Measurements from ENCODE around the gene ELFN1.

The ELFN1 gene

GRCh38 chr7:1642291-1642731 is 27.8 kb upstream of the ELFN1 start:
- no peak for DNase-seq (ENCODE audit: low read depth in 2 of 2)

- no peak for DNase-seq (ENCODE audit: low read depth in 2 of 2)
Measured at GRCh38 chr7:1643270-1644092, 26.6 kb upstream of the ELFN1 start.

DNA sequence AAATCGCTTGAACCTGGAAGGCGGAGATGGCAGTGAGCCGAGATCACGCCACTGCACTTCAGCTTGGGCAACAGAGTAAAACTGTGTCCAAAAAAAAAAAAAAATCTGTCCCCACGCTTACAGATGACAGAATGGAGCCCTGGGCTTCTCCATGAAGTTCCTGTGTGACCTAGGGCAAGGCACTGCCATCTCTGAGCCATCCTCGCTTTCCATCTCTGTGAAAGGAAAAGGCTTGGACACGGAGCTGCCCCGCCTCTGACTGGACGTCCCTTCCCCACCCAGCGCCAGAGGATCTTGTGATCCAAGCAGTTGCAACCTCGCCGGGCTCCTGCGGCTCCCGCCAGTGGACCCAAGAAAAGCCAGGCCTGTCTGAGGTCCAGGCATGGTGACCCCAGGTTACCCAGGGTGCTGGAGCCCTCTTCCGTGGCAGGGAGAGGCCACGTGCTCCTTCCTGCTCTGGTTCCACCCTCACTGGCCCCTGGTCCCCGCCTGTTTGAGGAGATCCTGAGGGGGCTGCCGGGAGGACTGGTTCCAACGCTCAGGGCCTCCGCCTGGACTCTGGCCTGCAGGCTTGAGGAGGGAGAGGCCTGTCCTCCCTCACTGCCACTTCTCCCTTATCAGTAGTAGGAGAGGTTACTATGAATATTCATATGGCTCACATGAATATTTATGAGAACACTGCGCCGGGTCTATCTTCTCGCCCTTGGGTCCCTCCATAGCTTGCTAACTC is 25.6 kb upstream of the ELFN1 start:
- DNase-seq (ENCODE audit: low read depth in 2 of 2) = no peak

DNA sequence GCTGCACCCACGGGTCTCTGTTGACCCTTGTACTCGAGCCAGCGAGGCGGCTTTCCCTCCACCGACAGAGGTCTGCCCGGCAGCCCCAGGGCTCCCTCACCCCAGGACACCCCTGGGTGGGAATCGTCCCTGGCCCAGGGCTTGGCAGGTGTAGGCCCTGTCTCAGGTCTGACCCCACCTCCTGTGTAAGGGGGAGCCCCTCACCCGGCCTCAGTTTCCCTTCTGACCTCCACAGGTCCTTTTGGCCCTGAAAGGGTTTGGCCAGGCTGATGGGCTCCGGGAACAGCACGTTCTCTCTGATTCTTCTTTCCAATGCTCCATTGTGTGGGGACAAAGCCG is 25.0 kb upstream of the ELFN1 start:
- DNase-seq (ENCODE audit: low read depth in 2 of 2) = no peak

GRCh38 chr7:1645476-1645875 is 24.6 kb upstream of the ELFN1 start:
- DNase-seq (ENCODE audit: low read depth in 2 of 2) = no peak

DNA sequence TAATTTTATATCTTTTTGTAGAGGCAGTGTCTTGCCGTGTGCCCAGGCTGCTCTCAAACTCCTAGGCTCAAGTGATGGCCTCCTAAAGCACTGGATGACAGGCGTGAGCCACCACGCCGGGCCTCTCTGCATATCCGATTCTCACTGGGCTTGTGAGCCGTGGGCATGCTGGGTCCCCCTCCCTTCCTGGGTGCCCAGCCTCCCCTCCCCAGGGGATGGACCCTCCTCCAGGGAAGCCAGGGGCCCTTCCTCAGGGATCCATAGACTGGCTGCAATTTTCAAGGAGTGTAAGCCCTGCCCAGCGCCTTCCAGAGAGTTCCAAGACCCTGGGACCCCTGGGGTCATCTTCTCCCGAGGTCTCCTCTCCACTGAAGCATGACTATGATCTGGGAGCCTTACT is 23.7 kb upstream of the ELFN1 start:
- no peak for DNase-seq (ENCODE audit: low read depth in 2 of 2)

GRCh38 chr7:1646957-1647891 is 22.9 kb upstream of the ELFN1 start:
- DNase-seq (ENCODE audit: low read depth in 2 of 2) = peak in 1 of 2 experiments; percentile 26

GRCh38 chr7:1647961-1648672 is 22.0 kb upstream of the ELFN1 start:
- DNase-seq (ENCODE audit: low read depth in 2 of 2) = no peak

DNA sequence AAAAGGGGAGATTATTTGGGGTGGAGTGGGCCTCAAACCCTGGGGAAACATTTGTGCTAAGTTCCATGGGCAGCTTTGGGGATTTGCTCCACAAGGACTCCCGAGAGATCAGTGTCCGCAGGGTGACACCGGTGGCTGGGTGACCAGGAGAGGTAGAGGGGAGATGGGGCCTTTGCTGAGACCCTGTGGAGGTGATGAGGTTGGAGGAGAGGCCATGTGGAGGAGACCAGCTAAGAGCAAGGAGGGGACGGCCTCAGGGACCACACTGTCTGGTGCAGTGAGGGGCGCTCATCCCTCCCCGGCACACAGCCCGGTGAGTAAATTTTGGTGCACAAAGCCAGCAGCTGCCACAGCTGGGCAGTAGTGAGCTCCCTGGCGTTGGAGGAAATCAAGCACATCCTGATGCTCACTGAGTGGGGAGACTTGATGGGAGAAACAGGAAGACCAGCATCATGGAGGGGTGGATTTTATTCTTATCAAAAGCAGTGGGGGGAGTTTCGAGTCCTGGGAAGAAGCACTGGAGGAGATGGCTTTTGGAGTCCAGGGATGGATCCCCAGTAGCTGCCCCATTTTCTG is 20.2 kb upstream of the ELFN1 start:
- DNase-seq (ENCODE audit: low read depth in 2 of 2) = no peak

DNA sequence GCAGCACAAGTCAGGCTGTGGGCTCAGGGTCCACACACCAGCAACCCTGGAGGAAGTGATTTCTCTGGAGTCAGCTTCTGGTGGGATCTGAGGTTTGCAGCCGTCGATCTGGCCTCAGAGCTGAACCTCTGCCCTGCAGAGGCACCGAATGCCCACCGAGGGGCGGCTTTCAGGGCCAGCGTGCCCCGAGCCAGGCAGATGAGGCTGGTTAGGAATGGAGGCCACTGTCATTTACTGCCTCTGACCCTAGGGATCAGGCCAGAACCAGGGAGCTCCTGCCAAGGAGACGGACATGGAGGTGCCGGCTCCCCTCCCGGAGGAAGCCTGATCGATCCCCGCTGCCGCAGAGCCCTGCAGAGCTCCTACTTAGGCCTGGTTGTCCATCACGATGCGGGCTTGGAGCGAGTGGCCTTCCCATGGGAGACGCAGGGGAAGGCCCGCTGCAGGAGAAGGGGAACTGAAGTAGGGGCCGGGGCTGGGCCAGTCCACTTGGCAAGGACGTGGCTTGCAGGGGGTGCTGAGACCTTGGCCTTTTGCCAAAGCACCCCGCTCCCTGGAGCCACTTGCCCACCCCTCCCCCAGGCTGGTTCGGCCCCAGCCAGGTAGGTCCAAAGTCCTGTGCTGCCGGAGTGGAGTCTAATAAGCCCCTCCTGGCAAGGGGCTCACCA is 19.6 kb upstream of the ELFN1 start:
- no peak for DNase-seq (ENCODE audit: low read depth in 2 of 2)

GRCh38 chr7:1651031-1651446 is 19.0 kb upstream of the ELFN1 start:
- DNase-seq (ENCODE audit: low read depth in 2 of 2) = no peak

- DNase-seq (ENCODE audit: low read depth in 2 of 2) = no peak
Measured at GRCh38 chr7:1651891-1652290, 18.2 kb upstream of the ELFN1 start.

DNA sequence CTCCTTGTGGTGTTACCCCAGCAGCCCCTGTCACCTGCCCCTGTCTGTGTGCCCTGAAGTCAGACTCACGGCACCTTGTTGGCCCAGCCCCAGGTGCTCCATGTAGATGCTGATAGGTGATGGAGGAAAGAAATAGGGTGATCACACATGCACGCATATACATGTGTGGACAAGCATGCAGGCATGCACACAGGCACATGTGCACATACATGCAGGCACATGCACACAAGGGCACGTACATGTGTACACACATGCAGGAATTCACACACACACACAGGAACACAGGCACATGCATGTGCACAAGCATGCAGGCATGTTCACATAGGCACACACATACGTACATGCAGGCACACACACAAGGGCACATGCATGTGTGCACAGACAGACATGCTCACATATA is 16.6 kb upstream of the ELFN1 start:
- DNase-seq (ENCODE audit: low read depth in 2 of 2) = no peak

- no peak for DNase-seq (ENCODE audit: low read depth in 2 of 2)
Measured at GRCh38 chr7:1654111-1654510, 16.0 kb upstream of the ELFN1 start.

- no peak for DNase-seq (ENCODE audit: low read depth in 2 of 2)
Measured at GRCh38 chr7:1654738-1655475, 15.2 kb upstream of the ELFN1 start.

GRCh38 chr7:1659696-1660095 is 10.4 kb upstream of the ELFN1 start:
- DNase-seq (ENCODE audit: low read depth in 2 of 2) = no peak

DNA sequence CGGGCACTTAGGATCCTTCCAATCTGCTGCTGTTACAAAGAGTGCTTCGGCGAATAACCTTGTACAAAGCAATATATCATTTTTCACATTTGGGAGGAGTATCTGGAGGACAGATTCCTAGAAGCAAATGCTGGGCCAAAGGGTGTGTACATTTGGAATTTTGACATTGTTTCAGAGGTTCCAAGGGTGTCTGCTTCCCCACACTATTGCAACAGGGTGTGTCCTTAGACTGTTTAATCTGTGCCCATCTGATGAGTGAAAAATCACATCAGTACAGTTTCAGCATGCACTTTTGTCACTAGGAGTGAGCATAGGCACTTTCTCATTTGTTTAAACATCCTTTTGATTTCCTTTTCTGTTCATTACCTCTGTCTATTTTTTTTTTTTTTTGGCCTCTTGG is 8.6 kb upstream of the ELFN1 start:
- DNase-seq (ENCODE audit: low read depth in 2 of 2) = no peak

DNA sequence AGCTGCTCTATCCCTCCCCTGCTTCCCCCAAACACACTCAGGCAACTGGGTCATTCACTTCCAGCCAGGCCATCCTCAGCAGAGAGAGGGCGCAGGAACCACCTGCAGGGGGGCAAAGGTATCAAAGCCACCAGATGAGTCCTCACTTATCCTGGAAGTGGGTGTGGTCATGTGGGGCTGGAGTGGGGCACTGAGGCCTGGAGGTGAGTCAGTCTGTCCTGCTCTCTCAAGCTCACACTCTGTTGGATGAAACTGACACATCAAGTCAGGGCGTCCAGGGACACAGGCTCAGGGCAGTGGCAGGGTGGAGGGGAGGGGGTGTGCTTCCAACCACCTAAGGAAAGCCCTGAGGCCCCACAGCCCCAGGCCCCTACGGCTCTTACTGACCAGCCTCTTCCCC is 8.0 kb upstream of the ELFN1 start:
- DNase-seq (ENCODE audit: low read depth in 2 of 2) = no peak

DNA sequence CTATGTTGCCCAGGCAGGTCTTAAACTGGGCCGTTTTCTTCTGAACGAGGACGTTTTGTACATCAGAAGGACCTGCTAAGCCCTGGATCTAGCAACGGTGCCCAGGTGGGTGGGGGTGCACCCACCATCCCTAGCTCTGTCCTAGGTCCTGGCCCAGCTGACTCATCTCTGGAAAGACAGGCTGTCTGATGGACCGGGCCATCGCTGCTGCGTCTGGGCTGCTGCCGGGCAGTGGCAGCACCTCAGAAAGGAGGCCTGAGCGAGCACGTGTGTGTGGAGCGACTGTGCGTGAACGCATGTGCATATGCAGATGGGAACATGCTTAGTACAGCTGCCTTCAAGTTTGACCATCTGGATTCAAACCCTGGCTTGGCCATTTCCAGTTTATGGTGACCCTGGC is 7.3 kb upstream of the ELFN1 start:
- DNase-seq (ENCODE audit: low read depth in 2 of 2) = no peak

- no peak for DNase-seq (ENCODE audit: low read depth in 2 of 2)
Measured at GRCh38 chr7:1663223-1663622, 6.9 kb upstream of the ELFN1 start.

All from fibroblast of skin of left quadriceps (primary cell).